ENCODE measurements around the gene TBC1D14. TPM values are rescaled to one million over a fixed set of nuclear protein-coding genes. Genes with fewer than 3 reads are reported as not detected.

The TBC1D14 gene
- total and polyA plus RNA-seq, 11 donors: 9.8 to 51.0 (median 34.3) TPM

- ATAC-seq (no peak), DNase-seq (peak in 1 of 5 donors; percentile 18)
- Histone ChIP-seq H3K27me3 (no peaks in the 10 kb centered on the region), H3K36me3 (peaks cover 0 to 47% (median 7%) of the 10 kb centered on the region in 9 donors), H3K4me1 (peaks cover 0 to 40% (median 0%) of the 10 kb centered on the region in 12 donors), H3K4me3 (no peak overlapping the region), H3K9me3 (no peaks in the 10 kb centered on the region), H3K27ac (no peak overlapping the region)
- no peak for TF ChIP-seq POLR2A (IDR thresholded peaks at IDR 0.05)
- no peak for TF ChIP-seq CTCF (IDR thresholded peaks at IDR 0.05)
- WGBS, 4 donors: 85 to 92% (median 87%) methylated on average over 15 of the region's 15 CpGs
- intact Hi-C loops (cut with DNase I): no loop called here
Measured at GRCh38 chr4:6967846-6968340, 58.3 kb downstream of the TBC1D14 start.

- 63 to 78% (median 72%) methylated on average over 11 of the region's 11 CpGs for WGBS, 4 donors
- H3K36me3 ChIP-seq: peaks cover 0 to 47% (median 7%) of the 10 kb centered on the region in 9 donors
- DNase-seq (peak in 1 of 5 donors; percentile 19), ATAC-seq (peak in 2 of 4 donors; percentile 6 to 15)
- H3K9me3 ChIP-seq: no peaks in the 10 kb centered on the region
- no peaks in the 10 kb centered on the region for H3K27me3 ChIP-seq
- intact Hi-C loops (cut with DNase I): no loop called here
- no peak overlapping the region for H3K4me3 ChIP-seq
- TF ChIP-seq POLR2A (IDR thresholded peaks at IDR 0.05) (no peak), CTCF (IDR thresholded peaks at IDR 0.05) (no peak)
- H3K4me1 ChIP-seq: peaks cover 0 to 34% (median 0%) of the 10 kb centered on the region in 12 donors
- H3K27ac ChIP-seq: no peak overlapping the region
Measured at GRCh38 chr4:6968496-6968895, 58.9 kb downstream of the TBC1D14 start.

DNA sequence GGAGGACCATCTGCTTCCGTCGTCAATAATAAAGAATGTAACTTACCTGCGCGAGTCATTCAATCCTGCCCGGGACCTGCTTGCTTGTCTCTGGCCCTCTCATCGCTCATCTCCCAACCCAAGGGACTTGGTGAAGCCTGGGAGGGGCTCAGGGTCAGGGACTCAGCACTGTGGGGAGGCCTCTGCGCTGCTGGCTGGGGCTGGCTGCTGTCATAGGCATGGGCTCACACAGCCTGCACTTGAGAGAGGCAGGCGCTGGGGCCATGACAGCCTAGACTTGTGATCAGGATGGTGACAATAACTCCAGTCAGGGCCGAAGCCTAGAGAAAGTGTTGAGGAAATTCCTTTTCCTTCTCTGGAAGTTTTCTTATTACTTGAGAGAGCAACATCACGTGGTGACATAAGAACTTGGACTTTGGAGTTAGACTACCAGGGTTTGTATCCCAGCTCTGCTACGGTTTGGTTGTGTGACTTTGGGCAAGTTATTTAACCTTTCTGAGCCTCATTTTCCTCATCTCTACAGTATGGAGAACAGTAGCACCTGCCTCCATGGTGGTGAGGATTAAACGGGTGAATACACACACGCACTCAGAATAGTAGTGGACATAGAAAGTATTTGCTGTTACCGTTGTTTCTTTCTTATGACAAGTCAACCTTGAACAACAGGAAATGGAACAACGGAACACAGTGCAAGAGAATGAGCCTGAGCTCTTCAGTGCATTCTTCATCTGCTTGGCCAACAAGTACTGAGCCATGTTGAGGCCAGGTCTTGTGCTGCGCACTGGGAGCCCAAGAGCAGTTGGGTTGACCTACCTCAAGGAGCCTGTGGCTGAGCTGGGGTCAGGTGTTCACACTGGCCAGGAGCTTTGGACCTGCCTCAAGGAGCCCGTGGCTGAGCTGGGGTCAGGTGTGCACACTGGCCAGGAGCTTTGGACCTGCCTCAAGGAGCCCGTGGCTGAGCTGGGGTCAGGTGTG lies 60.5 kb downstream of the TBC1D14 start:
- WGBS, 4 donors: 88 to 94% (median 91%) methylated on average over 14 to 18 of the region's 18 CpGs
- ATAC-seq: no peak
- Histone ChIP-seq H3K4me3 (no peak overlapping the region), H3K27ac (no peak overlapping the region), H3K36me3 (peaks cover 0 to 48% (median 7%) of the 10 kb centered on the region in 9 donors), H3K9me3 (no peaks in the 10 kb centered on the region), H3K27me3 (no peaks in the 10 kb centered on the region), H3K4me1 (peaks cover 0 to 28% (median 0%) of the 10 kb centered on the region in 12 donors)
- TF ChIP-seq CTCF (IDR thresholded peaks at IDR 0.05): no peak
- TF ChIP-seq POLR2A (IDR thresholded peaks at IDR 0.05): no peak
- intact Hi-C loops (cut with DNase I): loop anchor here in 5 of 10 donors (5.0 to 10.0 kb wide), 3 partner anchors 97 to 105 kb away; partner anchors contain the start of gene GRPEL1 (in 1 of the 5)
- no peak for DNase-seq

Data from heart left ventricle (tissue), 16 donors.